IMR-90 (cell line): ENCODE measurements around the gene LDHB. TPM values are rescaled to one million over a fixed set of nuclear protein-coding genes. Genes with fewer than 3 reads are reported as not detected.

Source experiments
- ATAC-seq: fragments of 200-7000 bp; cut with Tn5 transposase; 2 replicates; pipeline ENCODE4 v1.9.1; 2020; ENCODE audit warnings: low read depth, mild to moderate bottlenecking, moderate library complexity
- BruUV-seq: library from RNA; stranded (reverse); fragments of 400-500 nt; replicated peaks from 2 replicates; lab custom pipeline; 2021; lab: Mats Ljungman, UMichigan
- CTCF ChIA-PET: fragments of 300-600 bp; formaldehyde crosslinking; extraction: SDS; loops from one replicate; lab custom pipeline; 2021; ENCODE audit warnings: antibody characterized with exemption; lab: Yijun Ruan, JAX
- POLR2A ChIA-PET: fragments of 300-600 bp; sonication (Branson Sonifier 250); formaldehyde crosslinking; loops from one replicate; lab custom pipeline; 2022; ENCODE audit warnings: antibody characterized with exemption; ENCODE audit not compliant: unreplicated experiment; lab: Charles Lee
- DNase-seq: peaks from one replicate; pipeline ENCODE4 v3.0.0; 2013
- H2AFZ ChIP-seq: replicated peaks from 2 replicates; pipeline ENCODE3; 2013; ENCODE audit warnings: low read length, mild to moderate bottlenecking; ENCODE audit not compliant: poor library complexity
- H2AK5ac ChIP-seq: 2 replicates; pipeline ENCODE4 v1.6.1; 2013; ENCODE audit warnings: low read depth, low read length, inconsistent platforms
- H2AK9ac ChIP-seq: replicated peaks from 2 replicates; pipeline ENCODE3; 2013; ENCODE audit warnings: mild to moderate bottlenecking, low read depth, low read length, moderate library complexity; ENCODE audit not compliant: poor library complexity
- H2BK120ac ChIP-seq: 2 replicates; pipeline ENCODE4 v1.6.1; 2013; ENCODE audit warnings: low read depth, low read length, inconsistent platforms
- H2BK15ac ChIP-seq: 3 replicates; pipeline ENCODE4 v1.6.1; 2013; ENCODE audit warnings: low read depth, low read length, inconsistent platforms
- H2BK20ac ChIP-seq: 2 replicates; pipeline ENCODE4 v1.6.1; 2013; ENCODE audit warnings: low read depth, mild to moderate bottlenecking, inconsistent platforms, low read length, moderate library complexity
- H2BK5ac ChIP-seq: 2 replicates; pipeline ENCODE4 v1.6.1; 2013; ENCODE audit warnings: mild to moderate bottlenecking, low read depth, low read length, inconsistent platforms; ENCODE audit not compliant: poor library complexity, severe bottlenecking
- H3K14ac ChIP-seq: replicated peaks from 2 replicates; pipeline ENCODE4 v1.6.1; 2013; ENCODE audit warnings: low read depth, low read length, inconsistent platforms
- H3K18ac ChIP-seq: 2 replicates; pipeline ENCODE4 v1.6.1; 2013; ENCODE audit warnings: low read depth, low read length, control low read depth
- H3K23ac ChIP-seq: 2 replicates; pipeline ENCODE4 v1.6.1; 2013; ENCODE audit warnings: low read depth, low read length, inconsistent platforms
- H3K27ac ChIP-seq: 2 replicates; pipeline ENCODE4 v1.5.1; 2013; ENCODE audit warnings: mild to moderate bottlenecking, control low read depth, low read length; ENCODE audit not compliant: insufficient read depth
- H3K27me3 ChIP-seq: 2 replicates; pipeline ENCODE4 v1.6.1; 2013; ENCODE audit warnings: low read length; ENCODE audit not compliant: control insufficient read depth, insufficient read depth
- H3K36me3 ChIP-seq: 2 replicates; pipeline ENCODE4 v1.6.1; 2013; ENCODE audit warnings: low read length, mixed read lengths; ENCODE audit not compliant: control insufficient read depth, insufficient read depth
- H3K4ac ChIP-seq: 2 replicates; pipeline ENCODE4 v1.6.1; 2013; ENCODE audit warnings: low read depth, low read length, inconsistent platforms
- H3K4me1 ChIP-seq: 2 replicates; pipeline ENCODE4 v1.6.1; 2013; ENCODE audit warnings: low read length, mixed read lengths; ENCODE audit not compliant: control insufficient read depth, insufficient read depth
- H3K4me2 ChIP-seq: 2 replicates; pipeline ENCODE4 v1.6.1; 2013; ENCODE audit warnings: low read depth, mild to moderate bottlenecking, control low read depth, low read length, moderate library complexity
- H3K4me3 ChIP-seq: 2 replicates; pipeline ENCODE4 v1.5.1; 2013; ENCODE audit warnings: low read depth, mild to moderate bottlenecking, control low read depth, low read length, moderate library complexity; ENCODE audit not compliant: insufficient read depth
- H3K56ac ChIP-seq: 2 replicates; pipeline ENCODE4 v1.6.1; 2013; ENCODE audit warnings: low read length, inconsistent platforms; ENCODE audit not compliant: insufficient read depth; ENCODE audit errors: extremely low read depth
- H3K79me1 ChIP-seq, 2 experiments: 2 replicates each; pipeline ENCODE4 v1.6.1; 2013; ENCODE audit warnings: low read length in 2 of 2, inconsistent platforms in 1 of 2, low read depth in 1 of 2
- H3K9ac ChIP-seq: 2 replicates; pipeline ENCODE4 v1.6.1; 2013; ENCODE audit warnings: low read depth, low read length, control low read depth
- H3K9me1 ChIP-seq: 2 replicates; pipeline ENCODE4 v1.6.1; 2013; ENCODE audit warnings: low read length, inconsistent platforms; ENCODE audit not compliant: insufficient read depth
- H3K9me3 ChIP-seq: 2 replicates; pipeline ENCODE4 v1.6.1; 2013; ENCODE audit warnings: low read length; ENCODE audit not compliant: control insufficient read depth, insufficient read depth
- H4K20me1 ChIP-seq: 2 replicates; pipeline ENCODE4 v1.6.1; 2013; ENCODE audit warnings: low read length, inconsistent platforms; ENCODE audit not compliant: insufficient read depth
- H4K5ac ChIP-seq: 2 replicates; pipeline ENCODE4 v1.6.1; 2013; ENCODE audit warnings: mild to moderate bottlenecking, low read depth, low read length, control low read depth
- H4K8ac ChIP-seq, 2 experiments: 2 replicates each; pipeline ENCODE4 v1.6.1; 2013; ENCODE audit warnings: low read depth in 2 of 2, low read length in 2 of 2, control low read depth in 1 of 2, inconsistent platforms in 1 of 2
- H4K91ac ChIP-seq: 2 replicates; pipeline ENCODE4 v1.6.1; 2013; ENCODE audit warnings: low read depth, low read length, inconsistent platforms; ENCODE audit not compliant: insufficient read depth
- ELK1 ChIP-seq: fragments of 150-350 bp; IDR thresholded peaks from 2 replicates; pipeline ENCODE4 v1.6.1; 2016; ENCODE audit warnings: low read depth, mild to moderate bottlenecking, low read length, moderate library complexity, borderline replicate concordance
- MAFK ChIP-seq: IDR thresholded peaks from 2 replicates; pipeline ENCODE4 v1.6.1; 2012; ENCODE audit warnings: low read depth, low read length, improper control_type of control experiment
- MXI1 ChIP-seq: IDR thresholded peaks from 2 replicates; pipeline ENCODE4 v1.6.1; 2012; ENCODE audit warnings: low read depth, mild to moderate bottlenecking, low read length, moderate library complexity, borderline replicate concordance
- POLR2A ChIP-seq: IDR thresholded peaks from 2 replicates; pipeline ENCODE4 v1.6.1; 2012; ENCODE audit warnings: mild to moderate bottlenecking, low read depth, low read length
- RAD21 ChIP-seq: IDR thresholded peaks from 2 replicates; pipeline ENCODE4 v1.6.1; 2012; ENCODE audit warnings: low read length, improper control_type of control experiment
- RCOR1 ChIP-seq: IDR thresholded peaks from 2 replicates; pipeline ENCODE4 v1.6.1; 2012; ENCODE audit warnings: mild to moderate bottlenecking, low read length, improper control_type of control experiment; ENCODE audit not compliant: insufficient replicate concordance
- RFX5 ChIP-seq: IDR thresholded peaks from 2 replicates; pipeline ENCODE4 v1.8.0; 2012; ENCODE audit warnings: low read depth, mild to moderate bottlenecking, low read length, moderate library complexity
- WGBS, 2 experiments: methylation state at CpG; one replicate each; pipeline versions ENCODE4 v1.1.5 to v1.1.7; 2013; ENCODE audit warnings: missing lambda C conversion rate in 2 of 2; ENCODE audit not compliant: insufficient read length in 1 of 2; ENCODE audit errors: extremely low coverage in 2 of 2; 5-methylcytosine and 5-hydroxymethylcytosine counted together
- dilution Hi-C: fragments of 300-500 bp; cut with HindIII; formaldehyde crosslinking; loops from one replicate; pipeline ENCODE4 v1.14.3; 2018; ENCODE audit warnings: low sequenced_read_pairs; ENCODE audit not compliant: unreplicated experiment
- in situ Hi-C: fragments of 300-500 bp; cut with MboI; formaldehyde crosslinking; loops from 3 replicates; pipeline ENCODE4 v1.14.3; 2019; ENCODE audit warnings: low sequenced_read_pairs, inconsistent platforms, mixed read lengths
- intact Hi-C: fragments of 100-400 bp; cut with micrococcal nuclease; formaldehyde crosslinking; loops from 2 replicates; pipeline ENCODE4 v1.10.0; 2022
- polyA plus RNA-seq, 3 experiments: library from polyadenylated mRNA; depleted of rRNA; stranded (reverse); fragments of >200 nt; gene quantifications; 2 replicates each; pipeline ENCODE4 v1.2.3, GENCODE V29; 2012; ENCODE audit warnings: low replicate concordance in 1 of 3
- total RNA-seq: library from RNA; depleted of rRNA; stranded (reverse); fragments of >200 nt; gene quantifications from 2 replicates; pipeline ENCODE4 v1.2.3, GENCODE V29; 2012

LDHB gene
- total and polyA plus RNA-seq, 2 of the 4 experiments (the other 2 are of a cell fraction): 623 to 630 TPM

GRCh38 chr12:21627924-21628323, 29.7 kb downstream of the LDHB start:
- Histone ChIP-seq H2BK120ac (no peak overlapping the region), H4K20me1 (no peaks in the 10 kb centered on the region), H3K4ac (no peak overlapping the region), H3K36me3 (no peaks in the 10 kb centered on the region), H3K27me3 (no peaks in the 10 kb centered on the region), H3K9me1 (no peaks in the 10 kb centered on the region), H3K14ac (no peak overlapping the region), H2BK5ac (no peak overlapping the region), H3K56ac (no peak overlapping the region), H3K79me1 (no peaks in the 10 kb centered on the region), H2AFZ (no peak overlapping the region), H3K18ac (no peak overlapping the region), H3K23ac (no peak overlapping the region), H4K91ac (no peak overlapping the region), H3K27ac (no peak overlapping the region), H2BK15ac (no peak overlapping the region), H2BK20ac (no peak overlapping the region), H2AK5ac (no peak overlapping the region), H2AK9ac (no peak overlapping the region), H3K9me3 (no peaks in the 10 kb centered on the region), H3K4me2 (no peak overlapping the region), H4K8ac (no peak overlapping the region), H3K9ac (no peak overlapping the region), H4K5ac (no peak overlapping the region), H3K4me3 (no peak overlapping the region), H3K4me1 (no peaks in the 10 kb centered on the region)
- ATAC-seq (no peak), DNase-seq (no peak)
- in situ Hi-C loops (no loop called here), dilution Hi-C loops (no loop called here), intact Hi-C loops (loop anchor here (5.0 kb wide), 1 partner anchor 54 kb away; no protein-coding TSS in a partner anchor)
- POLR2A ChIA-PET: no interaction called here
- CTCF ChIA-PET: no interaction called here
- no CpG with 5 or more reads among the region's 2 CpGs for WGBS, 2 experiments
- no TSS peak for BruUV-seq
- TF ChIP-seq RAD21 (no peak), RFX5 (no peak), MAFK (no peak), ELK1 (no peak), POLR2A (no peak), MXI1 (no peak), RCOR1 (no peak)
